Colonic mucosa (tissue), 4 donors: ENCODE measurements around the gene KLK10. TPM values are rescaled to one million over a fixed set of nuclear protein-coding genes. Genes with fewer than 3 reads are reported as not detected.

ENCODE experiments used
- DNase-seq: peaks from one replicate; pipeline ENCODE4 v3.0.0-alpha.2; 2020
- H3K27ac ChIP-seq: fragments of 200-600 bp; one replicate; pipeline ENCODE4 v1.8.0; 2021
- H3K27me3 ChIP-seq: fragments of 200-600 bp; one replicate; pipeline ENCODE4 v1.8.0; 2021
- H3K36me3 ChIP-seq: fragments of 200-600 bp; one replicate; pipeline ENCODE4 v1.8.0; 2021
- H3K4me1 ChIP-seq: fragments of 200-600 bp; one replicate; pipeline ENCODE4 v1.8.0; 2021; ENCODE audit warnings: mild to moderate bottlenecking
- H3K4me3 ChIP-seq: fragments of 200-600 bp; one replicate; pipeline ENCODE4 v1.8.0; 2021
- H3K9ac ChIP-seq, 2 donors: one replicate each; pipeline ENCODE4 v1.7.0; 2013; ENCODE audit warnings: control low read depth in 2 of 2, low read depth in 2 of 2, low read length in 2 of 2
- H3K9me3 ChIP-seq: fragments of 200-600 bp; one replicate; pipeline ENCODE4 v1.8.0; 2021
- intact Hi-C: fragments of 100-400 bp; cut with DNase I; formaldehyde crosslinking; loops from one replicate; pipeline ENCODE4 v1.14.1; 2022
- total RNA-seq, 2 donors: library from RNA; stranded (reverse); fragmentation: NEBNext Ultra II Directional in 1 of 2; extraction: Animal tissue kit (Norgen Biotek cat#: 25700) in 1 of 2; gene quantifications; one replicate each; pipeline ENCODE4 v1.2.1, GENCODE V29; 2021
- TF ChIP-seq, protein P1 (sequence below): fragments of 200-600 bp; IDR thresholded peaks from one replicate; pipeline ENCODE4 v1.8.0; 2022; ENCODE audit warnings: antibody characterized with exemption, mild to moderate bottlenecking
- donor health status: healthy.
- donor health status: DM: no; HTN: no; CAD: no.
- donor health status: DM: no; HTN: no; CAD: no.

The KLK10 gene
- total RNA-seq, 2 donors from 2014 or later: 0.40 to 1.1 TPM

GRCh38 chr19:50967929-50968715 is 51.4 kb downstream of the KLK10 start:
- TF ChIP-seq, protein P1, sequence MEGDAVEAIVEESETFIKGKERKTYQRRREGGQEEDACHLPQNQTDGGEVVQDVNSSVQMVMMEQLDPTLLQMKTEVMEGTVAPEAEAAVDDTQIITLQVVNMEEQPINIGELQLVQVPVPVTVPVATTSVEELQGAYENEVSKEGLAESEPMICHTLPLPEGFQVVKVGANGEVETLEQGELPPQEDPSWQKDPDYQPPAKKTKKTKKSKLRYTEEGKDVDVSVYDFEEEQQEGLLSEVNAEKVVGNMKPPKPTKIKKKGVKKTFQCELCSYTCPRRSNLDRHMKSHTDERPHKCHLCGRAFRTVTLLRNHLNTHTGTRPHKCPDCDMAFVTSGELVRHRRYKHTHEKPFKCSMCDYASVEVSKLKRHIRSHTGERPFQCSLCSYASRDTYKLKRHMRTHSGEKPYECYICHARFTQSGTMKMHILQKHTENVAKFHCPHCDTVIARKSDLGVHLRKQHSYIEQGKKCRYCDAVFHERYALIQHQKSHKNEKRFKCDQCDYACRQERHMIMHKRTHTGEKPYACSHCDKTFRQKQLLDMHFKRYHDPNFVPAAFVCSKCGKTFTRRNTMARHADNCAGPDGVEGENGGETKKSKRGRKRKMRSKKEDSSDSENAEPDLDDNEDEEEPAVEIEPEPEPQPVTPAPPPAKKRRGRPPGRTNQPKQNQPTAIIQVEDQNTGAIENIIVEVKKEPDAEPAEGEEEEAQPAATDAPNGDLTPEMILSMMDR: no peak
- no peak overlapping the region for H3K27ac ChIP-seq
- H3K9me3 ChIP-seq: no peaks in the 10 kb centered on the region
- no peak overlapping the region for H3K9ac ChIP-seq
- intact Hi-C loops: no loop called here
- no peaks in the 10 kb centered on the region for H3K36me3 ChIP-seq
- no peaks in the 10 kb centered on the region for H3K27me3 ChIP-seq
- H3K4me3 ChIP-seq: no peak overlapping the region
- H3K4me1 ChIP-seq: no peaks in the 10 kb centered on the region
- no peak for DNase-seq

- H3K4me3 ChIP-seq: no peak overlapping the region
- no peaks in the 10 kb centered on the region for H3K27me3 ChIP-seq
- H3K9me3 ChIP-seq: no peaks in the 10 kb centered on the region
- no peak overlapping the region for H3K9ac ChIP-seq
- H3K4me1 ChIP-seq: no peaks in the 10 kb centered on the region
- no peak overlapping the region for H3K27ac ChIP-seq
- H3K36me3 ChIP-seq: no peaks in the 10 kb centered on the region
- DNase-seq: no peak
- TF ChIP-seq, protein P1: no peak
- intact Hi-C loops: no loop called here
These were observed 55.2 kb downstream of the KLK10 start for GRCh38 chr19:50964266-50964665.

DNA sequence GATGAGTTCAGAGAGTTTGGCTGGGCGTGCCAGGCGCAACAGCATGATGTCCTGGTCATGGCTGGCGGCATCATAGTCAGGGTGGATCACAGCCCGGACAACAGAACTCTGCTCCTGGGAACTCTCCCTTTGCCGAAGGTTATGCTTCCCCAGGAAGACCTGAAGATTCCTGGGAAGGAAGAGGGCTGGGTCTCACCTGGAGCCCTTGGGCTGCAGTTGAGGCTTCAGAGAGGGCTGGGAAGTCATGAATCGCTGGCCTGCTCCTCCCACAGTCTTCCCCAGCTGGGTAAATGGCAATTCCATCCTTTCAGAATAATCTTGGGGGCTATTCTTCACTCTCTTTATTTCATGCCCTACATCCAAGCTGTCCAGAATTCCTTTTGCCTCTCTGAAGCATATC is 56.1 kb downstream of the KLK10 start:
- Histone ChIP-seq H3K9ac (no peak overlapping the region), H3K4me3 (no peak overlapping the region), H3K27me3 (no peaks in the 10 kb centered on the region), H3K9me3 (no peaks in the 10 kb centered on the region), H3K27ac (no peak overlapping the region), H3K4me1 (no peaks in the 10 kb centered on the region), H3K36me3 (no peaks in the 10 kb centered on the region)
- intact Hi-C loops: no loop called here
- DNase-seq: no peak
- TF ChIP-seq, protein P1: no peak

Other genes starting within 250 kb of the KLK10 start
- not detected for gene GPR32, start 249.2 kb downstream of the KLK10 start, total RNA-seq
- gene ACP4, start 229.3 kb downstream of the KLK10 start, total RNA-seq: not detected
- gene KLK1, start 195.9 kb downstream of the KLK10 start, total RNA-seq: 100 to 1,000 TPM; 104 to 130 TPM
- gene KLK15, start 186.1 kb downstream of the KLK10 start, total RNA-seq: 1 to 10 TPM; 2.9 to 3.6 TPM
- gene KLK3, start 164.8 kb downstream of the KLK10 start, total RNA-seq: 1 to 10 TPM; 2.4 to 2.5 TPM
- not detected for gene KLK2, start 146.3 kb downstream of the KLK10 start, total RNA-seq
- gene KLK4, start 108.3 kb downstream of the KLK10 start, total RNA-seq: 1 to 10 TPM; 1.2 to 2.0 TPM
- not detected for gene KLK5, start 66.7 kb downstream of the KLK10 start, total RNA-seq
- gene KLK6, start 50.1 kb downstream of the KLK10 start, total RNA-seq: not detected
- not detected for gene KLK7, start 35.8 kb downstream of the KLK10 start, total RNA-seq
- gene KLK8, start 18.1 kb downstream of the KLK10 start, total RNA-seq: not detected
- gene KLK11, start 6.9 kb upstream of the KLK10 start, total RNA-seq: under 1 TPM; 0.88 to 0.94 TPM
- gene KLK12, start 15.3 kb upstream of the KLK10 start, total RNA-seq: 1 to 10 TPM in 1 of 2 donors, under 1 TPM in 1; 0.64 to 1.4 TPM
- not detected for gene KLK13, start 45.4 kb upstream of the KLK10 start, total RNA-seq
- gene KLK14, start 63.2 kb upstream of the KLK10 start, total RNA-seq: under 1 TPM in 1 of 2 donors, not detected in 1; 0.52 TPM
- gene CTU1, start 88.7 kb upstream of the KLK10 start, total RNA-seq: 10 to 100 TPM in 1 of 2 donors, 1 to 10 TPM in 1; 6.1 to 11.8 TPM
- 1 to 10 TPM in 1 of 2 donors, under 1 TPM in 1; 0.86 to 1.7 TPM for gene SIGLEC9, start 105.2 kb upstream of the KLK10 start, total RNA-seq
- 1 to 10 TPM in 1 of 2 donors, under 1 TPM in 1; 0.35 to 1.0 TPM for gene SIGLEC7, start 122.6 kb upstream of the KLK10 start, total RNA-seq
- 1 to 10 TPM; 2.0 to 3.5 TPM for gene CD33, start 205.4 kb upstream of the KLK10 start, total RNA-seq
- gene SIGLECL1, start 231.4 kb upstream of the KLK10 start, total RNA-seq: not detected